HEK293 (cell line): ENCODE results near the gene PLEKHD1.

Source experiments
- CTCF ChIP-seq: fragments of 450-650 bp; formaldehyde crosslinking; IDR thresholded peaks from 2 replicates; pipeline ENCODE4 v1.5.1; 2016; ENCODE audit warnings: missing biosample characterization, missing genetic modification characterization
- HOXA7 ChIP-seq: sonication (generic); formaldehyde crosslinking; IDR thresholded peaks from 2 replicates; pipeline ENCODE4 v1.8.1; 2022; ENCODE audit warnings: missing genetic modification reagents, borderline replicate concordance
- PRDM1 ChIP-seq: fragments of 450-650 bp; formaldehyde crosslinking; IDR thresholded peaks from 2 replicates; pipeline ENCODE4; 2016; ENCODE audit warnings: missing biosample characterization, missing genetic modification characterization
- SETDB1 ChIP-seq: IDR thresholded peaks from one replicate; pipeline ENCODE4 v1.6.1; 2017; ENCODE audit warnings: mild to moderate bottlenecking, low read length, moderate library complexity, mixed read lengths; ENCODE audit not compliant: insufficient read length
- ZBTB1 ChIP-seq: fragments of 450-650 bp; formaldehyde crosslinking; IDR thresholded peaks from 2 replicates; pipeline ENCODE4 v1.5.1; 2016; ENCODE audit warnings: missing biosample characterization, missing genetic modification characterization
- ZBTB11 ChIP-seq: fragments of 450-650 bp; formaldehyde crosslinking; conservative IDR thresholded peaks from 2 replicates; pipeline ENCODE4 v1.5.1; 2016; ENCODE audit warnings: low read depth, missing biosample characterization, missing genetic modification characterization
- ZBTB21 ChIP-seq: fragments of 450-650 bp; formaldehyde crosslinking; IDR thresholded peaks from 2 replicates; pipeline ENCODE4 v1.5.1; 2017; ENCODE audit warnings: missing biosample characterization, missing genetic modification characterization
- ZNF184 ChIP-seq: fragments of 450-650 bp; IDR thresholded peaks from 2 replicates; pipeline ENCODE4 v1.5.1; 2018; ENCODE audit warnings: missing biosample characterization, mild to moderate bottlenecking, missing genetic modification characterization
- ZNF311 ChIP-seq: fragments of 450-650 bp; formaldehyde crosslinking; IDR thresholded peaks from 2 replicates; pipeline ENCODE4 v1.5.1; 2017; ENCODE audit warnings: missing biosample characterization, missing genetic modification characterization, borderline replicate concordance
- ZNF658 ChIP-seq: fragments of 450-650 bp; formaldehyde crosslinking; IDR thresholded peaks from 2 replicates; pipeline ENCODE4; 2016; ENCODE audit warnings: missing biosample characterization, missing genetic modification characterization
- ZNF830 ChIP-seq: fragments of 450-650 bp; IDR thresholded peaks from 2 replicates; pipeline ENCODE4 v1.5.0; 2018; ENCODE audit warnings: missing biosample characterization, missing genetic modification characterization, low read depth, mild to moderate bottlenecking, moderate library complexity
- ZSCAN30 ChIP-seq: fragments of 450-650 bp; IDR thresholded peaks from 2 replicates; pipeline ENCODE4 v1.5.1; 2018; ENCODE audit warnings: missing biosample characterization, mild to moderate bottlenecking, missing genetic modification characterization, moderate library complexity
- TF ChIP-seq, protein P1 (sequence below): fragments of 450-650 bp; formaldehyde crosslinking; IDR thresholded peaks from 2 replicates; pipeline ENCODE4 v1.5.1; 2016; ENCODE audit warnings: missing biosample characterization, missing genetic modification characterization
- TF ChIP-seq, protein P2 (sequence below): fragments of 450-650 bp; formaldehyde crosslinking; optimal IDR thresholded peaks from 2 replicates; pipeline ENCODE3; 2016; ENCODE audit warnings: missing biosample characterization, mild to moderate bottlenecking, missing genetic modification characterization

- TF ChIP-seq CTCF (tag by site-specific recombination) (no peak), ZNF311 (tag by site-specific recombination) (no peak), ZNF184 (tag by site-specific recombination) (no peak), SETDB1 (no peak), ZBTB11 (tag by site-specific recombination) (no peak), ZNF658 (tag by site-specific recombination) (no peak), ZBTB1 (tag by site-specific recombination) (no peak), ZBTB21 (tag by site-specific recombination) (no peak), ZNF830 (tag by site-specific recombination) (no peak), HOXA7 (CRISPR knock-in tag) (no peak), PRDM1 (no peak), ZSCAN30 (tag by site-specific recombination) (no peak)
- TF ChIP-seq, protein P1, sequence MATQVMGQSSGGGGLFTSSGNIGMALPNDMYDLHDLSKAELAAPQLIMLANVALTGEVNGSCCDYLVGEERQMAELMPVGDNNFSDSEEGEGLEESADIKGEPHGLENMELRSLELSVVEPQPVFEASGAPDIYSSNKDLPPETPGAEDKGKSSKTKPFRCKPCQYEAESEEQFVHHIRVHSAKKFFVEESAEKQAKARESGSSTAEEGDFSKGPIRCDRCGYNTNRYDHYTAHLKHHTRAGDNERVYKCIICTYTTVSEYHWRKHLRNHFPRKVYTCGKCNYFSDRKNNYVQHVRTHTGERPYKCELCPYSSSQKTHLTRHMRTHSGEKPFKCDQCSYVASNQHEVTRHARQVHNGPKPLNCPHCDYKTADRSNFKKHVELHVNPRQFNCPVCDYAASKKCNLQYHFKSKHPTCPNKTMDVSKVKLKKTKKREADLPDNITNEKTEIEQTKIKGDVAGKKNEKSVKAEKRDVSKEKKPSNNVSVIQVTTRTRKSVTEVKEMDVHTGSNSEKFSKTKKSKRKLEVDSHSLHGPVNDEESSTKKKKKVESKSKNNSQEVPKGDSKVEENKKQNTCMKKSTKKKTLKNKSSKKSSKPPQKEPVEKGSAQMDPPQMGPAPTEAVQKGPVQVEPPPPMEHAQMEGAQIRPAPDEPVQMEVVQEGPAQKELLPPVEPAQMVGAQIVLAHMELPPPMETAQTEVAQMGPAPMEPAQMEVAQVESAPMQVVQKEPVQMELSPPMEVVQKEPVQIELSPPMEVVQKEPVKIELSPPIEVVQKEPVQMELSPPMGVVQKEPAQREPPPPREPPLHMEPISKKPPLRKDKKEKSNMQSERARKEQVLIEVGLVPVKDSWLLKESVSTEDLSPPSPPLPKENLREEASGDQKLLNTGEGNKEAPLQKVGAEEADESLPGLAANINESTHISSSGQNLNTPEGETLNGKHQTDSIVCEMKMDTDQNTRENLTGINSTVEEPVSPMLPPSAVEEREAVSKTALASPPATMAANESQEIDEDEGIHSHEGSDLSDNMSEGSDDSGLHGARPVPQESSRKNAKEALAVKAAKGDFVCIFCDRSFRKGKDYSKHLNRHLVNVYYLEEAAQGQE (tag by site-specific recombination) = no peak
- TF ChIP-seq, protein P2, sequence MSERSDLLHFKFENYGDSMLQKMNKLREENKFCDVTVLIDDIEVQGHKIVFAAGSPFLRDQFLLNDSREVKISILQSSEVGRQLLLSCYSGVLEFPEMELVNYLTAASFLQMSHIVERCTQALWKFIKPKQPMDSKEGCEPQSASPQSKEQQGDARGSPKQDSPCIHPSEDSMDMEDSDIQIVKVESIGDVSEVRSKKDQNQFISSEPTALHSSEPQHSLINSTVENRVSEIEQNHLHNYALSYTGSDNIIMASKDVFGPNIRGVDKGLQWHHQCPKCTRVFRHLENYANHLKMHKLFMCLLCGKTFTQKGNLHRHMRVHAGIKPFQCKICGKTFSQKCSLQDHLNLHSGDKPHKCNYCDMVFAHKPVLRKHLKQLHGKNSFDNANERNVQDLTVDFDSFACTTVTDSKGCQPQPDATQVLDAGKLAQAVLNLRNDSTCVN = no peak
Observed at GRCh38 chr14:69553252-69553651, 68.7 kb downstream of the PLEKHD1 start.
